ENCODE measurements around the gene LEMD2. TPM values are rescaled to one million over a fixed set of nuclear protein-coding genes. Genes with fewer than 3 reads are reported as not detected.

The LEMD2 gene
- total and polyA plus RNA-seq, 9 of the 15 experiments (the other 6 are each of a cell fraction or from before 2014, with no cell fraction given): 0.32 to 46.3 (median 30.8) TPM

DNA sequence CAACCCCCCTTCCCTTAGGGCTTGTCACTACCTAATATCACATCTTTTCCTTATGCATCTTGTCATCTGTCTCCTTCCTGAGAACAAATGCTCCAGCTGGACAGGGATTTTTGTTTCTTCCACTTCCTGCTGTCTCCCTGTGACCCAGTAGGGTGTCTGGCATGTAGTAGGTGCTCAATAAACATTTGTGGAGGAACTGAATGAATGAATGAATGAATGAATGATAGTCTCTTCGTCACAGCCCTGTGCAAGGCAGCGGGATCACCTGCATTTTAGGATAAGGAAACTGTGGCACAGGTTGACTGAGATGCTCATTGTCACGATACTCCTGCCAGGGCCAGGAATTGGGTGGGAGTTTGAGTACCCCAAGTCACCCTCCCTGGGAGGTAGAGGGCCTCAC is 14.2 kb downstream of the LEMD2 start:
- CTCF ChIA-PET (ENCODE audit: low intra/inter-chr PET ratio): no interaction called here

DNA sequence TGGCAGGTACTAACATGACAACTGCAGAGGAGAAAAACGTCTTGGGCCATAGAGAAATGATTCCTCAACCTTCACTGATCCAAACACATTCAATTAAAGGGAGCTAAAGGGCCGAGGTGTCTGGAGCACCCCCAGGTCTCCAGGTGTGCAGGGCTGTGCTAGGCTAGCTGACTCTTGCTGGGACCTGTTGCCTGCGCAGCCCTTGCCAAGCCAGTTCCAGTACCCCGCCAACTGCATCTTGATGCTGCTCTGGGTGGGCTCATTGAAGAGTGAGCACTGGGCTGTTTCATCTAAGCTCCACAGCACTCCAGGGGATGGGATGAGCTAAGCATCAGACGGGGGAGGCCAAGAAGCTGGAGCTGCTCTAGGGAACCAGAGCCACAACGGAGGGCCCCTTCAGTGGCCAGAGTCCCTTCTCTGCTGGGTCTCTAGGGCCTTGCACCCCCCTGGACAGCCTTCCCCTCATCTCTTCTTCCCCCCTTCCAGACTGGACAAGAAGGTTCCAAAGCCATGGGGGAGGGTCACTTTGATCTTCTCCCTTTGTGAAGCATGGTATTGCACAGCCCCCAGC is 15.9 kb downstream of the LEMD2 start:
- WGBS (ENCODE audit: insufficient coverage, low coverage, missing lambda C conversion rate): 65% methylated on average over 6 of the region's 6 CpGs
- DNase-seq (ENCODE audit: extremely low read depth in 1 of 4, low spot score in 3 of 4) (no peak), FAIRE-seq (no peak), ATAC-seq (no peak)
- ChIA-PET POLR2A (interaction anchor here (0.7 to 4.8 kb wide), 6 partner anchors 9 to 1538 kb away, joined by 3 to 36 read pairs (median 4); no protein-coding TSS in a partner anchor), CTCF (ENCODE audit: low intra/inter-chr PET ratio) (interaction anchor here (2.2 kb wide), 1 partner anchor 255 kb away, joined by 16 read pairs; no protein-coding TSS in a partner anchor)
- Histone ChIP-seq H3K4me2 (ENCODE audit: insufficient read depth, low read length) (no peak overlapping the region), H3K9me1 (ENCODE audit: control insufficient read depth, insufficient read depth, low read length) (no peaks in the 10 kb centered on the region), H3K9me3 (replicated peaks; ENCODE audit: control insufficient read depth, insufficient read depth, low read depth, low read length) (no peaks in the 10 kb centered on the region), H3K27me3 (ENCODE audit: control insufficient read depth in 2 of 2, insufficient read depth in 2 of 2, low read length in 2 of 2) (peaks cover 9 to 21% of the 10 kb centered on the region in 2 experiments; a peak in 4 of 5 replicates), H3K4me3 (no peak overlapping the region), H4K20me1 (replicated peaks; ENCODE audit: control insufficient read depth, insufficient read depth, low read length) (peaks cover 35% of the 10 kb centered on the region), H3K9ac (ENCODE audit: insufficient read depth in 1 of 2, low read depth in 2 of 2, low read length in 2 of 2) (no peak overlapping the region), H2AFZ (ENCODE audit: low read depth, low read length) (no peak overlapping the region), H3K79me2 (ENCODE audit: control insufficient read depth, insufficient read depth, low read length) (no peaks in the 10 kb centered on the region), H3K4me1 (replicated peaks in 1 of 2; ENCODE audit: control insufficient read depth in 2 of 2, insufficient read depth in 2 of 2, low read length in 2 of 2) (peaks cover 3 to 15% of the 10 kb centered on the region in 2 experiments; a peak in 3 of 5 replicates), H3K27ac (ENCODE audit: extremely low read depth, low read depth, low read length) (no peak overlapping the region), H3K36me3 (ENCODE audit: control insufficient read depth, insufficient read depth, low read length) (peaks cover 51% of the 10 kb centered on the region; the same call in 2 of the 3 replicates)
- BruUV-seq (replicated peaks): no TSS peak
- in situ Hi-C loops (cut with MboI): loop anchor here (5.0 kb wide), 1 partner anchor 259 kb away; no protein-coding TSS in a partner anchor
- intact Hi-C loops (cut with micrococcal nuclease): loop anchor here (5.0 kb wide), 1 partner anchor 69 kb away; no protein-coding TSS in a partner anchor
- TF ChIP-seq, protein P1, sequence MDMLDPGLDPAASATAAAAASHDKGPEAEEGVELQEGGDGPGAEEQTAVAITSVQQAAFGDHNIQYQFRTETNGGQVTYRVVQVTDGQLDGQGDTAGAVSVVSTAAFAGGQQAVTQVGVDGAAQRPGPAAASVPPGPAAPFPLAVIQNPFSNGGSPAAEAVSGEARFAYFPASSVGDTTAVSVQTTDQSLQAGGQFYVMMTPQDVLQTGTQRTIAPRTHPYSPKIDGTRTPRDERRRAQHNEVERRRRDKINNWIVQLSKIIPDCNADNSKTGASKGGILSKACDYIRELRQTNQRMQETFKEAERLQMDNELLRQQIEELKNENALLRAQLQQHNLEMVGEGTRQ (CRISPR knock-in tag; IDR thresholded peaks at IDR 0.05): no peak
- TF ChIP-seq, protein P2, sequence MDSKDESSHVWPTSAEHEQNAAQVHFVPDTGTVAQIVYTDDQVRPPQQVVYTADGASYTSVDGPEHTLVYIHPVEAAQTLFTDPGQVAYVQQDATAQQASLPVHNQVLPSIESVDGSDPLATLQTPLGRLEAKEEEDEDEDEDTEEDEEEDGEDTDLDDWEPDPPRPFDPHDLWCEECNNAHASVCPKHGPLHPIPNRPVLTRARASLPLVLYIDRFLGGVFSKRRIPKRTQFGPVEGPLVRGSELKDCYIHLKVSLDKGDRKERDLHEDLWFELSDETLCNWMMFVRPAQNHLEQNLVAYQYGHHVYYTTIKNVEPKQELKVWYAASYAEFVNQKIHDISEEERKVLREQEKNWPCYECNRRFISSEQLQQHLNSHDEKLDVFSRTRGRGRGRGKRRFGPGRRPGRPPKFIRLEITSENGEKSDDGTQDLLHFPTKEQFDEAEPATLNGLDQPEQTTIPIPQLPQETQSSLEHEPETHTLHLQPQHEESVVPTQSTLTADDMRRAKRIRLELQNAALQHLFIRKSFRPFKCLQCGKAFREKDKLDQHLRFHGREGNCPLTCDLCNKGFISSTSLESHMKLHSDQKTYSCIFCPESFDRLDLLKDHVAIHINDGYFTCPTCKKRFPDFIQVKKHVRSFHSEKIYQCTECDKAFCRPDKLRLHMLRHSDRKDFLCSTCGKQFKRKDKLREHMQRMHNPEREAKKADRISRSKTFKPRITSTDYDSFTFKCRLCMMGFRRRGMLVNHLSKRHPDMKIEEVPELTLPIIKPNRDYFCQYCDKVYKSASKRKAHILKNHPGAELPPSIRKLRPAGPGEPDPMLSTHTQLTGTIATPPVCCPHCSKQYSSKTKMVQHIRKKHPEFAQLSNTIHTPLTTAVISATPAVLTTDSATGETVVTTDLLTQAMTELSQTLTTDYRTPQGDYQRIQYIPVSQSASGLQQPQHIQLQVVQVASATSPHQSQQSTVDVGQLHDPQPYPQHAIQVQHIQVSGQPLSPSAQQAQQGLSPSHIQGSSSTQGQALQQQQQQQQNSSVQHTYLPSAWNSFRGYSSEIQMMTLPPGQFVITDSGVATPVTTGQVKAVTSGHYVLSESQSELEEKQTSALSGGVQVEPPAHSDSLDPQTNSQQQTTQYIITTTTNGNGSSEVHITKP (IDR thresholded peaks at IDR 0.05; ENCODE audit: partially characterized antibody): peak; percentile 18
- TF ChIP-seq ERF (CRISPR knock-in tag; IDR thresholded peaks at IDR 0.05) (no peak), MAFG (tag; conservative IDR thresholded peaks at IDR 0.05) (no peak)

More for the DNA sequence above, 14.2 kb downstream of the LEMD2 start:
- H3K9me1 ChIP-seq (ENCODE audit: control insufficient read depth, insufficient read depth, low read length): no peaks in the 10 kb centered on the region
- no peak for ATAC-seq
- H3K9ac ChIP-seq (ENCODE audit: insufficient read depth in 1 of 2, low read depth in 2 of 2, low read length in 2 of 2): no peak overlapping the region
- peaks cover 69% of the 10 kb centered on the region; the same call in 2 of the 3 replicates for H3K36me3 ChIP-seq (ENCODE audit: control insufficient read depth, insufficient read depth, low read length)
- H3K27me3 ChIP-seq (ENCODE audit: control insufficient read depth in 2 of 2, insufficient read depth in 2 of 2, low read length in 2 of 2): peaks cover 8 to 10% of the 10 kb centered on the region in 2 experiments; a peak in 4 of 5 replicates
- no peak for DNase-seq (ENCODE audit: extremely low read depth in 1 of 4, low spot score in 3 of 4)
- peaks cover 3 to 15% of the 10 kb centered on the region in 2 experiments; a peak in 3 of 5 replicates for H3K4me1 ChIP-seq (replicated peaks in 1 of 2; ENCODE audit: control insufficient read depth in 2 of 2, insufficient read depth in 2 of 2, low read length in 2 of 2)
- H3K79me2 ChIP-seq (ENCODE audit: control insufficient read depth, insufficient read depth, low read length): no peaks in the 10 kb centered on the region
- TF ChIP-seq ARID2 (IDR thresholded peaks at IDR 0.05): no peak
- peak; percentile 96 for TF ChIP-seq ZNF24 (IDR thresholded peaks at IDR 0.05)
- TF ChIP-seq, protein P3, sequence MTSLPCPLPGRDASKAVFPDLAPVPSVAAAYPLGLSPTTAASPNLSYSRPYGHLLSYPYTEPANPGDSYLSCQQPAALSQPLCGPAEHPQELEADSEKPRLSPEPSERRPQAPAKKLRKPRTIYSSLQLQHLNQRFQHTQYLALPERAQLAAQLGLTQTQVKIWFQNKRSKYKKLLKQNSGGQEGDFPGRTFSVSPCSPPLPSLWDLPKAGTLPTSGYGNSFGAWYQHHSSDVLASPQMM (CRISPR knock-in tag; IDR thresholded peaks at IDR 0.05): no peak
- POLR2A ChIA-PET: interaction anchor here (0.6 to 0.7 kb wide), 2 partner anchors 63 to 292 kb away, joined by 3 to 4 read pairs; partner anchors contain the start of gene UQCC2
- FAIRE-seq: no peak
- peaks cover 35% of the 10 kb centered on the region for H4K20me1 ChIP-seq (replicated peaks; ENCODE audit: control insufficient read depth, insufficient read depth, low read length)
- in situ Hi-C loops (cut with MboI): loop anchor here (5.0 kb wide), 1 partner anchor 258 kb away; no protein-coding TSS in a partner anchor
- intact Hi-C loops (cut with micrococcal nuclease): loop anchor here (5.0 kb wide), 1 partner anchor 68 kb away; no protein-coding TSS in a partner anchor
- BruUV-seq (replicated peaks): no TSS peak
- H3K4me2 ChIP-seq (ENCODE audit: insufficient read depth, low read length): no peak overlapping the region
- no peaks in the 10 kb centered on the region for H3K9me3 ChIP-seq (replicated peaks; ENCODE audit: control insufficient read depth, insufficient read depth, low read depth, low read length)
- no peak overlapping the region for H3K27ac ChIP-seq (ENCODE audit: extremely low read depth, low read depth, low read length)
- H3K4me3 ChIP-seq: no peak overlapping the region
- 100% methylated on average over 3 of the region's 3 CpGs for WGBS (ENCODE audit: insufficient coverage, low coverage, missing lambda C conversion rate)
- no peak overlapping the region for H2AFZ ChIP-seq (ENCODE audit: low read depth, low read length)

All from K562 (cell line).